Trophoblast cell (in vitro differentiated cells and primary cell): ENCODE results near the gene UCK2.

Experiments used
- DNase-seq, 2 donors: peaks; one replicate each; pipeline ENCODE4 v3.0.0-alpha.2; 2016
- H2AFZ ChIP-seq: 2 replicates; pipeline ENCODE4 v1.6.1; 2013; ENCODE audit warnings: low read length, moderate library complexity, mild to moderate bottlenecking; ENCODE audit not compliant: insufficient read depth, poor library complexity
- H2AK5ac ChIP-seq: 2 replicates; pipeline ENCODE4 v1.6.1; 2013; ENCODE audit warnings: mild to moderate bottlenecking, low read length
- H2BK120ac ChIP-seq: 2 replicates; pipeline ENCODE4 v1.6.1; 2013; ENCODE audit warnings: low read length, mild to moderate bottlenecking, moderate library complexity; ENCODE audit not compliant: insufficient read depth, poor library complexity
- H2BK12ac ChIP-seq: 2 replicates; pipeline ENCODE4 v1.6.1; 2013; ENCODE audit warnings: mild to moderate bottlenecking, low read length, moderate library complexity
- H2BK5ac ChIP-seq: 2 replicates; pipeline ENCODE4 v1.6.1; 2013; ENCODE audit warnings: low read length, low read depth, moderate library complexity, mild to moderate bottlenecking; ENCODE audit not compliant: poor library complexity
- H3K14ac ChIP-seq: 2 replicates; pipeline ENCODE4 v1.6.1; 2013; ENCODE audit warnings: mild to moderate bottlenecking, low read length
- H3K18ac ChIP-seq: 2 replicates; pipeline ENCODE4 v1.6.1; 2013; ENCODE audit warnings: mild to moderate bottlenecking, low read length
- H3K23ac ChIP-seq: 2 replicates; pipeline ENCODE4 v1.6.1; 2013; ENCODE audit warnings: low read length
- H3K27ac ChIP-seq: 2 replicates; pipeline ENCODE4 v1.5.1; 2013; ENCODE audit warnings: low read depth, mild to moderate bottlenecking, inconsistent platforms, low read length, moderate library complexity
- H3K27me3 ChIP-seq: 2 replicates; pipeline ENCODE4 v1.6.1; 2013; ENCODE audit warnings: inconsistent platforms, mild to moderate bottlenecking, low read length, moderate library complexity; ENCODE audit not compliant: insufficient read depth
- H3K36me3 ChIP-seq, 2 experiments: 1 replicate in 1 of 2; 2 replicates in 1 of 2; pipeline ENCODE4 v1.6.1; 2013; ENCODE audit warnings: low read length in 2 of 2, mild to moderate bottlenecking in 2 of 2, moderate library complexity in 1 of 2; ENCODE audit not compliant: insufficient read depth in 2 of 2, control insufficient read depth in 1 of 2
- H3K4ac ChIP-seq: 2 replicates; pipeline ENCODE4 v1.6.1; 2013; ENCODE audit warnings: low read depth, mild to moderate bottlenecking, low read length, moderate library complexity
- H3K4me1 ChIP-seq, 2 experiments: 1 replicate in 1 of 2; 2 replicates in 1 of 2; pipeline ENCODE4 v1.6.1; 2013; ENCODE audit warnings: low read length in 2 of 2, mild to moderate bottlenecking in 2 of 2, moderate library complexity in 1 of 2; ENCODE audit not compliant: insufficient read depth in 2 of 2, control insufficient read depth in 1 of 2
- H3K4me2 ChIP-seq: 2 replicates; pipeline ENCODE4 v1.6.1; 2013; ENCODE audit warnings: inconsistent platforms, mild to moderate bottlenecking, low read length, moderate library complexity
- H3K4me3 ChIP-seq: 2 replicates; pipeline ENCODE4 v1.5.1; 2013; ENCODE audit warnings: mild to moderate bottlenecking, low read depth, low read length, inconsistent platforms
- H3K79me1 ChIP-seq: one replicate; pipeline ENCODE4 v1.6.1; 2013; ENCODE audit warnings: low read length
- H3K79me2 ChIP-seq: 2 replicates; pipeline ENCODE4 v1.6.1; 2013; ENCODE audit warnings: low read length, mild to moderate bottlenecking; ENCODE audit not compliant: control insufficient read depth, insufficient read depth, poor library complexity
- H3K9ac ChIP-seq: 2 replicates; pipeline ENCODE4 v1.6.1; 2013; ENCODE audit warnings: mild to moderate bottlenecking, low read length
- H3K9me3 ChIP-seq: 2 replicates; pipeline ENCODE4 v1.6.1; 2013; ENCODE audit warnings: low read depth, mild to moderate bottlenecking, control low read depth, inconsistent platforms, low read length; ENCODE audit not compliant: insufficient read depth
- H4K12ac ChIP-seq: 2 replicates; pipeline ENCODE4 v1.6.1; 2013; ENCODE audit warnings: low read depth, mild to moderate bottlenecking, low read length, moderate library complexity
- H4K8ac ChIP-seq: 2 replicates; pipeline ENCODE4 v1.6.1; 2013; ENCODE audit warnings: low read depth, mild to moderate bottlenecking, low read length, moderate library complexity
- H4K91ac ChIP-seq: one replicate; pipeline ENCODE4 v1.6.1; 2013; ENCODE audit warnings: low read depth, mild to moderate bottlenecking, low read length, moderate library complexity
- WGBS: extraction: QIAGEN DNeasy Blood & Tissue Kit; methylation state at CpG from one replicate; pipeline ENCODE4 v1.1.7; 2013; ENCODE audit warnings: missing lambda C conversion rate; ENCODE audit not compliant: insufficient read length, insufficient coverage; ENCODE audit errors: extremely low coverage; 5-methylcytosine and 5-hydroxymethylcytosine counted together

UCK2 gene

DNA sequence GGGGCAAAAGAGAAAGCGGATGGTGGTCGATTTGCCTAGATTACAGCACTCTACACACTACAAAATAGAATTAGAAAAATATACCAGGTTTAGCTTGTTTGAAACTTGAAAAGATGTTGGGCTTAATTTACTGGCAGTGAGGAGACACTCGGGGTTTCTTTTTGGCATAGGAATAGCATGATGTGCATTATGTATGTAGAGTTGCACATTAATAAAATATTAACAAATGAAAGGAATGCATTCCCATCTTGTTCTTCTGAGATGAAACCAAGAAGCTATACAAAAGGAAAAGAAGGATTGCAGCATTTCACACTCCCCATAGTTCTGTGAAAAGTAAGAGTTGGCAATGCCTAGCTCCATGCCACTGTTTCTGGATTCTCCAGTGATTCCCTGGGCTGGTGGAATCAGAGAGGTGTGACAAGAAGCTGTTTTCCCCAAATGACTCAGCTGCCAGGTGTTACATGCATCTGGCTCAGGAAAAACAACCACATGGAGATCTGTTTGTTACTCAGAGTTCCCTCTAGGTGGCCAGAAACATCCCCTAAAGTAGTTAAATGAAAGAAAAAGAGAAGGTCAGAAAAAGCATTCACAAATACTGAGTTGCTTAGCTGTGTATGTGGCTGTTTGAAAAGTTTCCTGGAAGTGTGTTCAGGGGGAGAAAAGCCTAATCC, 115.6 kb downstream of the UCK2 start:
- Histone ChIP-seq H2AFZ (no peak overlapping the region), H3K9ac (no peak overlapping the region), H3K4me3 (no peak overlapping the region), H3K79me2 (no peaks in the 10 kb centered on the region), H2AK5ac (no peak overlapping the region), H3K36me3 (no peaks in the 10 kb centered on the region), H3K23ac (no peak overlapping the region), H3K79me1 (no peaks in the 10 kb centered on the region), H3K18ac (no peak overlapping the region), H3K4ac (no peak overlapping the region), H2BK120ac (no peak overlapping the region), H2BK5ac (no peak overlapping the region), H4K12ac (no peak overlapping the region), H3K4me1 (no peaks in the 10 kb centered on the region), H3K14ac (no peak overlapping the region), H3K27me3 (no peaks in the 10 kb centered on the region), H4K91ac (no peak overlapping the region), H2BK12ac (no peak overlapping the region), H3K27ac (no peak overlapping the region), H3K4me2 (no peak overlapping the region), H3K9me3 (no peaks in the 10 kb centered on the region), H4K8ac (no peak overlapping the region)
- DNase-seq, result peak in 1 of 2 donors; percentile 15
- no CpG with 5 or more reads among the region's 3 CpGs for whole genome bisulfite sequencing

DNA sequence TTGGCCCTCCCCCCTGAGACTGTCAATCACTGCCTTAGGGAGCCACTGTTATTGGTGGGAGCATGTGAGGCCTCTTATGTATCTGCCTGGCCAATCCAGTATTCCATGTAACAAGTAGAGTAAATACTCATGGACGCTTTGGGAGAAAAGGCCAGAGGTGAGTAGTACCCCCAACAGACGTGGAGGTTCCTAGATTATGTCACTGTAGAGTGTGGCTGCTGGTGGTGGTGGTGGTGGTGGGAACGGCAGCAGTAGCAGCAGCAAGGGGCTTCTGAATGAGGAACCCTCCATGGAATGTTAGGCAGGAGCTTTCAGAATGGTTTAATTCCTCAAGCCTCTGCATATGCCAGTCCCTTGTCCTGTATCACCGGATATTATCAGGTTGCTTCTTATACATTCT, 118.5 kb downstream of the UCK2 start:
- H3K79me2 ChIP-seq, result no peaks in the 10 kb centered on the region
- H3K14ac ChIP-seq, result no peak overlapping the region
- no peak overlapping the region for H3K4me3 ChIP-seq
- no peaks in the 10 kb centered on the region for H3K4me1 ChIP-seq
- H2AFZ ChIP-seq, result no peak overlapping the region
- H3K27ac ChIP-seq, result no peak overlapping the region
- H3K79me1 ChIP-seq, result no peaks in the 10 kb centered on the region
- no peak overlapping the region for H3K23ac ChIP-seq
- H2BK5ac ChIP-seq, result no peak overlapping the region
- no peak overlapping the region for H2BK120ac ChIP-seq
- no peaks in the 10 kb centered on the region for H3K27me3 ChIP-seq
- no peak overlapping the region for H3K18ac ChIP-seq
- H4K8ac ChIP-seq, result no peak overlapping the region
- no peak overlapping the region for H4K91ac ChIP-seq
- no peak overlapping the region for H3K4ac ChIP-seq
- no peak overlapping the region for H4K12ac ChIP-seq
- H2BK12ac ChIP-seq, result no peak overlapping the region
- H3K9me3 ChIP-seq, result no peaks in the 10 kb centered on the region
- WGBS, result no CpG with 5 or more reads among the region's 4 CpGs
- H3K4me2 ChIP-seq, result no peak overlapping the region
- H2AK5ac ChIP-seq, result no peak overlapping the region
- H3K36me3 ChIP-seq, result no peaks in the 10 kb centered on the region
- no peak overlapping the region for H3K9ac ChIP-seq
- no peak for DNase-seq

DNA sequence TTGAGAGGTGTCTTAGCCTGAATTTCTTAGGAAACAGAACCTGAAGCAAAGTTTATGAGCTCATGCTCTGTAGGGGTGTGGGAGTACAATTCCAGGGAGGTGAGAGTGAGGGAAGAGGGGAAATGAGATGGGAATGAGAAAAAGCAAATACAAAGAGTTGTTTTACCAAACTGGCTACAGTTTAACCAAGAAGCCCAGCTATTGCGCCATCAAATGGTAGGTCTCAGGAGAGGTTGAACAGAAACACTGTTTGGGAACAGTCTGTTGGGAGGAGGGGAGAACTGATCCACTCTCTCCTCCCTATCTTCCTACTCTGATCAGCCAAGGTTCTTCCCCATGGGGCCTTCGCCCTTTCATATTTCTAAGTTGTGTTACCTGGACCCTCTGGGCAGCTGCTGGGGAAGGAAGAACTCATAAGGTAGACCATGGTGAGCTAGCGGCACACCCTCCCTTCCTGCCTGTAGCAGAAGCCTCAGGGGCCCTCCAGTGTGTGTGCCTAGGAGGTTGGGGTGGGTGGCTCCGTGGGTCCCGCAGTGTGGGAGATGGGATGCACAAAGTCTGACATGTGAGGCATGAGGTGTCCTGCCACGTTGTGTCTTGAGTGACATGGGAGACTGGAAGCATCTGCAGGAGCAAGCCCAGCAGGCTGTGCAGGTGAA, 120.5 kb downstream of the UCK2 start:
- Histone ChIP-seq H2BK12ac (no peak overlapping the region), H4K12ac (no peak overlapping the region), H2AK5ac (no peak overlapping the region), H3K23ac (no peak overlapping the region), H3K4me1 (no peaks in the 10 kb centered on the region), H3K14ac (no peak overlapping the region), H3K9me3 (no peaks in the 10 kb centered on the region), H2AFZ (no peak overlapping the region), H4K8ac (no peak overlapping the region), H3K36me3 (no peaks in the 10 kb centered on the region), H3K18ac (no peak overlapping the region), H3K4me2 (no peak overlapping the region), H3K79me1 (no peaks in the 10 kb centered on the region), H2BK120ac (no peak overlapping the region), H3K4me3 (no peak overlapping the region), H3K9ac (no peak overlapping the region), H3K27me3 (no peaks in the 10 kb centered on the region), H3K27ac (no peak overlapping the region), H3K4ac (no peak overlapping the region), H2BK5ac (no peak overlapping the region), H3K79me2 (no peaks in the 10 kb centered on the region), H4K91ac (no peak overlapping the region)
- WGBS, result no CpG with 5 or more reads among the region's 6 CpGs
- DNase-seq, result no peak

DNA sequence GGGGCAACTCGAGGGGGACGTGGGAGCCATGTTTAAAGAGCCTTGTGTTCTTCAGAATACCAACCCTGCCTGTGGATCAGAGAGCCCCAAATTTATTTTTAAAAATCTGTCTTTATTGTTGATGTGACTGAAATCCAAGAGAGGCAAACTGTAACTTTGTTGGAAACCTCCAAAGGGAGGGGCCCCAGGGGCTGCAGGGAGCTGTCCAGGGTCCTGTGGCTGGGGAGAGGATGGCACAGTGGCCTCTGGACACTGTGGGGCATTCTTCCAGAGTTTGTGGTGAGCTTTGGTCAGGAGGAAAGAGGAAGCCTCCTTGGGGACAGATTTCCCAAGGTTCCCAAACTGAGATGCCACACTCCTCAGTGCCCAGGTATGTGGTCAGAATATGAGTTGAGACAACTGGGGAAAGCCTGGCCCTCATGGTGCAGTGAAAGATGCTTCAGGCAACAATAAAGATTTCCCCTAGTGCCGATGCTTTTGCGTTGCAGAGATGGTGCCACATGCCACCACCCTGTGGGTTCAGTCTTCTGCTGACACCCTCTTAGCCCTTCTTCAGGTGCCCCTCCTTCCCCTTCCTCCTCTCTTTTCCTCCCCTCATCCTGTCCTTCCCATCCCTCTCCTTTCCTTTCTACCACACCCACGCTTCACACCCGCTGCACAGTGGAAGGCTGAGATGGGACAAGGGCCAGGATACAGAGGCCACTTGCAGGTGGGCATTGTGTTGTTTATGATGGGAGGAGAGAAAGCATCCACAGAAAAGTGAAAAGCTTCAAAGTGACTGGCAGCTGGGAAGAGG, 122.1 kb downstream of the UCK2 start:
- H2AK5ac ChIP-seq, result no peak overlapping the region
- 100% methylated on average over 1 of the region's 6 CpGs for WGBS

More for the DNA sequence above, 122.1 kb downstream of the UCK2 start:
- Histone ChIP-seq H3K18ac (no peak overlapping the region), H3K23ac (no peak overlapping the region), H3K9me3 (no peaks in the 10 kb centered on the region), H3K79me2 (no peaks in the 10 kb centered on the region), H4K91ac (no peak overlapping the region), H3K4ac (no peak overlapping the region), H4K12ac (no peak overlapping the region), H3K36me3 (no peaks in the 10 kb centered on the region), H3K9ac (no peak overlapping the region), H3K27me3 (no peaks in the 10 kb centered on the region), H3K4me3 (no peak overlapping the region), H2BK120ac (no peak overlapping the region), H3K79me1 (no peaks in the 10 kb centered on the region), H3K27ac (no peak overlapping the region), H4K8ac (no peak overlapping the region), H2BK5ac (no peak overlapping the region), H3K4me1 (no peaks in the 10 kb centered on the region), H3K4me2 (no peak overlapping the region), H2AFZ (no peak overlapping the region), H2BK12ac (no peak overlapping the region), H3K14ac (no peak overlapping the region)
- peak in 1 of 2 donors; percentile 29 for DNase-seq
